Stimulated activated CD8-positive, alpha-beta memory T cell treated with anti-CD3 and anti-CD28 coated beads, Interleukin-15, amount 100 ng/mL, for 48 hours (primary cell): ENCODE results near the gene CACNG6.
A peak's percentile ranks its signal among the peaks of the same experiment; 100 is the strongest.

Experiments
- DNase-seq, 2 donors: peaks; one replicate each; pipeline ENCODE4 v3.0.0-alpha.2; 2020; ENCODE audit warnings: low read depth in 2 of 2

Gene CACNG6

DNA sequence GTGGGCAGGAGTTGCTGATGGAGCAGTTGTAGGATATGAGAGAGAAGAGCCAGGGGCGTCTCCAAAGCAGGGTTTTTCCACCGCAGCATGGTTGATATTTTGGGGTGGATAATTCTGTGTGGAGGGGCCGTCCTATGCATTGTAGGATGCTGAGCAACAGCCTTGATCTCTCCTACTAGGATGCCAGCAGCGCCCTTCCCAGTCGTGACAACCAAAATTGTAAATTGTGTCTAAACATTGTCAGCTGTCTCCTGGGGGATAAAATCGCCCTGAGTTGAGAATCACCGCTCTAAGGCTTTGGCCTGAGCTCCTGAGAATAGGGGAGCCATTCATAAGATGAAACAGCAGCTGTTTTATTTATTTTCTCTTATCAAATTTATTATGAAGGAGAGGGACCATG is 24.5 kb upstream of the CACNG6 start:
- DNase-seq = no peak

DNA sequence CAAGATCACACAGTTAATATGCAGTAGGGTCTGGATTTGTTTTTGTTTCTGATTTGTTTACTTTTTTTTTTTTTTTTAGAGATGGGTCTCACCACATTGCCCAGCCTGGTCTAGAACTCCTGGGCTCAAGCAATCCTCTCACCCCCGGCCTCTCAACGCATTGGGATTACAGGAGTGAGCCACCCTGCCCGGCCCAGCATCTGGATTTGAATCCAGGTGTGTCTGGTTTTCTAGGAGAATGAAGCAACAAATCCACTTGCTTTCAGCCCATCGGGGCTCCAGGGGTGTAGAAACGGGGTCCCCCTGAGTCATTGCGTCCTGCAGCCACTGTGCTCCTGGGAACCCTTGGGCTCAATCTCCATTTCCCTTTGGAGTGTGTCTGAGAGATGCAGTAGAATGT is 22.1 kb upstream of the CACNG6 start:
- no peak for DNase-seq

DNA sequence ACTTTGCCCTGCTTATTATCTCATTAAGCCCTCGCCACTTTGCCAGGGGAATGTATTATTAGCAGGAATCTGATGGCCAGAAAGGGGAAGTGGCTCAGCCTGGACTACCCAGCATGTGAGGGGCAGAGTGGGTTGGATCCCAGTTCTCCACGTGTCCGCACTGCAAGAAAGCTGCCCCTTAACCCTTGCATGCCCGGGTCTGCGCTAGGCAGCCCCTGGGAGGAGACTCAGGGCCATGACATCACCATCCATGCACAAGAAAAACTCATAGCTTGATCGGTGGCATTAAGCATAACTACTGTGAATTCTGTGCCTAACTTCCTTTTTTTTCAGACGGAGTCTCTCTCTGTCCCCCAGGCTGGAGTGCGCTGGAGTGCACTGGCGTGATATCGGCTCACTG is 19.8 kb upstream of the CACNG6 start:
- DNase-seq = no peak

DNA sequence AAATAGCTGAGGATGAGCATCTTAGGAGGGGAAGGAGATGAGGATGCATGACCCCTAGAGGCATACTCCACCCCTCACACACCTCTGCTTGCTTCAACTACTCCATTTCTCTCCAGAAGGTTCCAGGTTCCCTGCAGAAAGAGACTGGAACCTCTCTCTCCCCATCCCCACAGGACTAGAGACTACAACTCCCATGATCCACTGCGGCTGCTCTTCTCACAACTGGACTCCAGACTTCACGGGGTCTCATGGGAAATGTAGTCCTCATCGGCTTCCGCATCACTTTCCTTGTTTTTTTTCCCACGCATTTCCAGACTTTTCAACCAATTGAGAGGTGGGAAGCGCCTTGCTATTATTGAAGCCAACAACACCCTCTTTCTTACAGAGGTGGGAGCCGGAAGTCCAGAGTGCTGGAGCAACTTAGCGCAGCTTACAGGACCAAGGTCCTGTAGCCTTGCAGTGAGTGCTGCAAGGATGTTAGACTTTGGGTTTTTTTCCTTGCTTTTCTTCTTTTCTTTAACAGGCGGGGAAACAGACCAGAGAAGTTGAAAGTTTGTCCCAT is 13.9 kb upstream of the CACNG6 start:
- peak in 1 of 2 donors; percentile 23 for DNase-seq

DNA sequence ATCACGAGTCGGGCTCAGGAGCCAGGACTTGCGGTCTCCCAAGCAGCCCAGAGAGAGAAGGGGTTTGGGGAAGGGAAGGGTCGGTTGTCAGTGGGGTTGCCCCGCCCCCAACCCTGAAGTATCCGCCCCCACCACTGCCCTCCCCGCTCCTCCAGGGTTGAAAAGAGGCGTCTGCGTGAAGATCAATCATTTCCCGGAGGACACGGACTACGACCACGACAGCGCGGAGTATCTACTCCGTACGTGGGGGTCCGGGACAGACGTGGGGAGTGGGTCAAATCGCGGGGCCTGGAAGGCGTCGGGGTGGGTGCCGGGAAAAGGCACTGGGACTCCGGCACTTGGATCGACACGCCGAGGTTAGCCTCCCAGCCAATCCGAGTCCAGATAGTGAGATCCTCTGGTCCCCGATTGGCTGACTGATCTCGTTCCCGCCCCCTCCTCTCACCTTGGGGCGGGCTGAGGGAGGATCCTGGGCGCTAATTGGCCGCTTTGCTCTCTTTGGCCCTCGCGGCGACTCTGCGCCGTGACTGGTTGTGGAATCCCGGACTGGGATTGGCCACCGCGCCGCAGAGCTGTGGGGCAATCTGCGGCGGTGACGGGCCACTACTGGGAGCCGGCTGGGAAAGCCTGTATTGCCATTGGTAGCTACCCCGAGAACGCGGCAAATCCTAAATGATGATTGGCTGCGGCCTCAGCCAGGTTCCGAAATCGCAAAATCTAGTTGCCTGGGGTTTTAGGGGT is 13.3 kb upstream of the CACNG6 start:
- DNase-seq = peak in 1 of 2 donors; percentile 40

DNA sequence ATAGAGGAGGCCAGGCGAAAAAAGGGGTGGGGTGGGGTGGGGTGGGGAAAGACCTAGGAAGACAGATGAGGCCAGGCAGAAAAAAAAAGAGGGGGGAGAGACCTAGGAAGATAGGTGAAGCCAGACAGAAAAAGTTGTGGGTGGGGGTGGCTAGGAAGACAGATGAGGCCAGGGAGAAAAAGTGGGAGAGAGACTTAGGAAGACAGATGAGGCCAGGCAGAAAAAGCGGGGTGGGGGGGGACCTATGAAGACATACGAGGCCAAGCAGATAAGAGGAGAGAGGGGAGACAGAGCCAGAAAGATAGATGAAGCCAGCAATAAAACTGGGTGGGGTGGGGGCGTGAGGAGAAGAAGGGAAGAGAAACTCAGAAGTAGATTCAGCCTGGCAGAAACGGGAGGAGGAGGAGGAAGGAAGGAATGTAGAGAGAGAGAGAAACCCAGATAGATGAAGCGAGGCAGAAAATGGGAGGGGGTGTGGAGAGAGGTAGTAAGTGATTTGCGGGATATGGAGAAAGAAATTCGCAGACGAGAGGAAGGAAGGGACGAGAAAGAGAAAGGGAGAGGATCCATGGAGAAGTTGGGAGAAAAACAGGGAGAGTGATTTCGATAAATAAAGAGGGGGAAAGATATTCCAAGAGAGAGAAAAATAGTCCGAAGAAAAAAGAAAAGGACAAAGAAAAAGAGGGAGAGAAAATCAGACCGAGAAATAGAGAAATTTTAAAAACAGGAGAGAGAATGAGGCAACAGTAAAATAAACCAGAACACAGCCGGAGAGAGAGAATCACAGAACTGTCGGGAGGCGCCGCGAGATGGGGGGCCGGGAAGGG is 12.2 kb upstream of the CACNG6 start:
- DNase-seq = no peak

DNA sequence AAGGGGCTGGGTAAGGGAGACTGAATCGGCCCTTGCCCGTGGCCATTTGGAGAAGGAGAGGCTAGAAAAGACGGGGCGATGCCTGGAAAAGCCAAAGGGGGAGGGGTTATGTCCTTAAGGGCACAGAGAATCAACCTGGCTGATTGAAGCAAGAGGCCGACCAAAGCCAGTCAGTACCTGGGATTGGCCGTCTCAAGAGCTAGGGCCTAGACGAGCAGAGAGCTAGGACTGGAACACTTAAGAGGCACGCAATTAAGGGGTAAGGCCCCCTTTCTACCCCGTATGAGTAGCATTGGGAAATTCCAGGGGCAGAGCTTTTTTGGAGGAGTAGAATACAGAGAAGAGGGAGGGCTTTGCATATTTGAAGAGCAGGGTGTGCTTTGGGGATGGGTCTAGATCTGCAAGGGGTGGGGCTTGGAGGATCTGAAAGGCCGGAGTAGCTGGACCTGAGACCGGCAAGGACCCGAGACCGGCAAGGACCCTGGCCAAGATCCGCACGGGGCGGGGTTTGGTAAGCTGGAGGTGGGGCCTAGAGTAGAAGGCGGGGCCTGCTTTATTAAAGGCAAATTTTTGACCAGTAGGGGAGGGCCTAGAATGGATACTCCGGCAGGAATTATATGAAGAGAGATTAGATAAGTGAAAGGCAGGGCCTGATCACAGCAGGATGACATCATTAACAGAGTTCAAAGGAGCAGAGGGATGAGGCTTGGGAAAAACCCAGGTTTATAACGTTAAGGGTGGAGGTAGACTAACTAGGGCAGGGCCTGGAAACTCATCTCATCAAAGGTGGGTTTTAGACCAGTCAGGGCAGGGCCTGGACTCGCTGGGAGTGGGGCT is 10.7 kb upstream of the CACNG6 start:
- DNase-seq = no peak

DNA sequence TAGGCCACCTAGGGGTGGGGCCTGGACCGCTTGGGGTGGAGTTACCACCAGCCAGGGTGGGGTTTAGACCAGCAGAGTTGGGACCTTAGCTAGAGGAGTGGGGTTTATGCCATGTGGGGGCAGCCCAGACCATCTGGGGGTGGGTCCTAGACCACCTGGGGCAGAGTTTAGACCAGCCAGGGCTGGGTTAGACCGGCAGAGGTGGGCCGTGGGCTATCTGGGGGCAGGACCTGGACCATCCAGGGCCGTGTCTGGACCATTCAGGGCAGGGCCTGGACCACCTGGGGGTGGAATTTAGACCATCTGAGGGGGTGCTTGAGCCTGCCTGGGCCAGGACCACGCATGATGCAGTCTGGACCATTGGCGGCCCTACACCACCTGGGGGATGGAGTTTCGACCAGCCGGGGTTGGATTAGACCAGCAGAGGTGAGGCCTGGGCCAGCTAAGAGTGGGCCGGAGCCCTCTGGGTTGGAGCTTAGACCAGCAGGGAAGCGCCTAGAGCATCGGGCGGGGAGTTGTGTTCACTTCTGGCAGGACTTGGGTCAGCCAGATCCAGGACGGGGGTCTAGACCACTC is 10.0 kb upstream of the CACNG6 start:
- no peak for DNase-seq

DNA sequence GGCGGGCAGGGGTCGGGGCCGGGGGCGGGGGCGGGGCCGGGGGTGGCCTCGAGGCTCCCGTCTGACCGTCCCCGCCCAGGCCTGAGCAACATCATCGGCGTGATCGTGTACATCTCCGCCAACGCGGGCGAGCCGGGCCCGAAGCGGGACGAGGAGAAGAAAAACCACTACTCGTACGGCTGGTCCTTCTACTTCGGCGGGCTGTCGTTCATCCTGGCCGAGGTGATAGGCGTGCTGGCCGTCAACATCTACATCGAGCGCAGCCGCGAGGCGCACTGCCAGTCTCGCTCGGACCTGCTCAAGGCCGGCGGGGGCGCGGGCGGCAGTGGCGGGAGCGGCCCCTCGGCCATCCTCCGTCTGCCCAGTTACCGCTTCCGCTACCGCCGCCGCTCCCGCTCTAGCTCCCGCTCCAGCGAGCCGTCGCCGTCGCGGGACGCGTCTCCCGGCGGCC is 9.4 kb upstream of the CACNG6 start:
- no peak for DNase-seq

DNA sequence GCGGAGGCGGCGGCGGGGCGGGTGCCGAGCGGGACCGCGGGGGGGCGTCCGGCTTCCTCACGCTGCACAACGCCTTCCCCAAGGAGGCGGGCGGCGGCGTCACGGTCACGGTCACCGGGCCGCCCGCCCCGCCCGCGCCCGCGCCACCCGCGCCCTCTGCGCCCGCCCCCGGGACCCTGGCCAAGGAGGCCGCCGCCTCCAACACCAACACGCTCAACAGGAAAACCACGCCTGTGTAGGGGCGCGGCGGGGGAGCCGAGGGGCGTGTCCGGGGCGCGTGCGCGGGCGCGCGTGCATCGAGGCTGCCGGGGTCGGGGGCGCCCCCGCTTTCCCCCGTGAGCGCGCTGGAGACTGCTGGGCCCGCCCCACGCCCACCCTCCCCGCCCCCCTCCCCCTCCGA is 8.8 kb upstream of the CACNG6 start:
- DNase-seq = no peak

DNA sequence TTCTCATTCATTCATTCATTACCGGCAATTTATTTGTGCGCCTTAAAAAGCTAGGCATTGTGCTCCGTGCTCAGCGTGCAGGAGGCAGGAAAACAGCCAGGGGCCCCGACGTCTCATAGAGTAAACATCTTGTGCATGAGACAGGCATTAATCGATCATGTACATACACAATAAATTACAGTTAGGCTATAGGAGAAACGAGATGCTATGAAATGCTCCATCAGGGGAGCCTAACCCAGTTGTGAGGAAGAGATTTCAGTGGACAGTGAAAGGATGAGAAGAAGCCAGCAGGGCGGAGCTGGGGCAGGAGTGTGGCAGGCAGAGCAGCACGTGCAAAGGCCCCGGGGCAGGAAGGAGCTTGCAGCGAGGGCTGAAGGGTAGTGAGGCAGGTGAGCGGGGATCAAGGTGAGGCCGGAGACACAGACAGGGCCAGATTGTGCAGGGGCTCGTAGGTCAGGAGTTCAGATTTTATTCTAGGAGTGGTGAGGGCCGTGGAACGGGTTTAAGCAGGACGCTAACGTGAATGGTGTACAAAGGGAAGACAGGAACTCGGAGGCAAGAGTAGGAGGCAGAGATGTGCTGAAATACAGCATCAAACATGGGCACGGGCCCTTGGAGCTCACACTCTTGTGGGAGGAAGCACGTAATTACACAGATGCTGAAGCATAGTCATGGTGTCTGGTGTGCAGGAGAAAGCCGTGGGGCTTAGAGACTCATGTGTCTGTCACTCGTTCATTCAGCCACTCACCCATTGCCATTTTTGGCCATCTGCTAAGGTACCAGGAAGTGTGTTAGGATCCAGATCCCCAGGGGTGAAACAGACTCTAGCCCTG is 7.8 kb upstream of the CACNG6 start:
- DNase-seq = no peak

DNA sequence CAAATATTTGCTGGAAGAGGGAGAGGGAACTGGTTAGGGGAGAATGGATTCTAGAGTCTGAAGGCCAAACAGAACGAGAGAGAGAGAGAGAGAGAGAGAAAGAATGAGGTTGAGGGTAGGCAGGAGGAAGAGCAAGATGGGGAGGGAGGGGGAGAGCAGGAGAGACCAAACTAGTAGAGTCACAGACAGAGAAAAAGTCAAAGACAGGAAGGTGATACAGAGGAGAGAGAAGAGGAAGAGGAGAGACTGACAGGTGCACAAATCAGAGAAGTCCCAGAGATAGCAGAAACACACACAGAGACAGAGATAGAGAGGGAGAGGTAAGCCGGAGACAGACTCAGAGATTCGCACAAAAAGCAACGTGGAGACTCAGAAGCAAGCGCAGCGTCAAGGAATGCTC is 5.6 kb upstream of the CACNG6 start:
- DNase-seq = no peak

DNA sequence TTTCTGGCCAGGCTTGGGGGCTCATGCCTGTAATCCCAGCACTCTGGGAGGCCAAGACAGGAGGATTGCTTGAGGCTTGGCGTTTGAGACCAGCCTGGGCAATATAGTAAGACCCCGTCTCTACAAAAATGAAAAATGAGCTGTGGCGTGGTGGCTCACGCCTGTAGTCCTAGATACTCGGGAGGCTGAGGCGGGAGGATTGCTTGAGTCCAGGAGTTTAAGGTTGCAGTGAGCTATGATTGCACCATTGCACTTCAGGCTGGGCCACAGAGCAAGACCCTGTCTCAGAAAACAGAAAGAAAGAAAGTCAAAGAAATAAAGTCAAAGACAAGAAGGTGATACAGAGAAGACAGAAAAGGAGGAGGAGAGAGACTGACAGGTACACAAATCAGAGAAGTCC is 2.5 kb upstream of the CACNG6 start:
- no peak for DNase-seq

DNA sequence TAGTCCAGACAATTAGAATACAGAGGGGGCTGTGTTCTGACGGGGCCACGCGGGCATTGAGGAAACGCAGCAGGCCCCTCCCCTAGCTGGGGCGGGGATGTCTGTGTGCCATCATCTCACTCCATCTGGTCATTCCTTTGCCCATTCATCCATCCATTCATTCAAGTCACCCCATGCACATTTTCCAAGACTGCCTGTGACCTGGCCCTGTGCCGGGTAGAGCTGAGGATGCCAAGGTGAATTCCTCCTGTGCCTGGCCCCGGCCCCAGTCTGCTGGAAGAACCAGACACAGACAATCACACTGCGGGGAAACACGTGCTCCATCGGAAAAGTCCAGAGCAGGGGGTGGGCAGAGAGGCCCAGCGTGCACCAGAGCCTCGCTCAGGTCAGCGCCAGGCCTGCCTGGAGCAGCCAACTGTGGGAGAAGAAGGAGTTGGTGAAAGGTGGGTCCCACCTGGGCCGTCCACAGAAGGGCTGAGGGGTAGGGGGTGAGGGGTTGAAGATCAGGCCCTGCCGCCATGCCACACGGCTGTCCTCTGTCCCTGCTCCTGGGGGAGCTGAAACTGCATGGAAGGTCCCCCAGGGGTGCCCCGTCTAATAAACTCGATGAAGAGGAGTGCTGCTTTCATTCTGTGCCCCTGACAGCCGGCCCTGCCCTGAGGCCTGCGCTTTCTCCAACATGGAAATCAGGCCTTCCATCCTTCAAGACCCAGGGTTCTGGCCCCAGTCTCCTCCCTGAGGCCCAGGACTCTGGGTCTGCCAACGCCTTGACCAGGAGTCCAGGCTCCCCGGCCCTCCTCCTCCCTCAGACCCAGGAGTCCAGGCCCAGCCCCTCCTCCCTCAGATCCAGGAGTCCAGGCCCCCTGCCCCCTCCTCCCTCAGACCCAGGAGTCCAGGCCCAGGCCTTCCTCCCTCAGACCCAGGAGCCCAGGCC is 1.6 kb upstream of the CACNG6 start:
- DNase-seq = no peak

DNA sequence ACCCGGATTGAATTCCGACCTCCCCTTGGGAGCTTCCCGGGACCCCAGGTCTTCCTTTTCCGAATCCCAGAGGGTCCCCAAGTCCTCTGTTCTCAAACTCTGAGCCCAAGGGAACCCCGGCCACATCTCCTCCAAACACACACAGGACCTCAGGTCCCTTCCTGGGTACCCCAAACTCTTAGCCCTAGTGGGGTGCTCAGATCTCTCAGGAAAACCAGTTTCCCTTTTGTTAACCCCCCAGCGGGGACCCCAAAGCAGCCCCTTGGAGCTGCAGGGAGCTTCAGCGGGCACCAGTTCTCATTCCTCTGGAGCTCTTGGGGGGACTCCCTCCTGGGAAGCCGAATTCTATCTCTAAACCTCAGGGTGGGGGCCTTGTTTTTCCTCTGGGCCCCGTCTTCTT is 774 bp downstream of the CACNG6 start:
- DNase-seq = no peak

DNA sequence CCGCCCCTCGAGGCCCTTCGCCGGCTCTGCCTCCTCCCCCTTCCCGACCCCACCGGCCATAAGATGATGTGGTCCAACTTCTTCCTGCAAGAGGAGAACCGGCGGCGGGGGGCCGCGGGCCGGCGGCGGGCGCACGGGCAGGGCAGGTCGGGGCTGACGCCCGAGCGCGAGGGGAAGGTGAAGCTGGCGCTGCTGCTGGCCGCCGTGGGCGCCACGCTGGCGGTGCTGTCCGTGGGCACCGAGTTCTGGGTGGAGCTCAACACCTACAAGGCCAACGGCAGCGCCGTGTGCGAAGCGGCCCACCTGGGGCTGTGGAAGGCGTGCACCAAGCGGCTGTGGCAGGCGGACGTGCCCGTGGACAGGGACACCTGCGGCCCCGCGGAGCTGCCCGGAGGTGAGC is 1.4 kb downstream of the CACNG6 start:
- DNase-seq = no peak

DNA sequence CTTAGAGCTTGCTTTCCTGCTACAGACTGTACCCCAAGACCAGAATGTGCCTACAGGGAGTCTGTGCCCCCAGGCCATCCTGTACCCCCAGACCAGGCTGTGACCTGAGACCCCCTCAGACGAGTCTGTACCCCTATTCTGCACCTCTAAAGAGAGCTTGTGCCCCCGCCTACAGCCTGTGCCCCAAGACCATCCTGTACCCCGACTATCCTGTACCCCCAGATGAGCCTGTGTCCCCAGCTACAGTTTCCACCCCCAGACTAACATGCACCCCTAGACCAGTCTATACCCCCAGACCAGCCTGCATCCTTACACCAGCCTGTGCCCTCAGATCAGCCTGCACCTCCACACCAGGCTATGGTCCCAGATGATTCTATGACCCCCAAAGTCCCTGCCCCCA is 2.0 kb downstream of the CACNG6 start:
- no peak for DNase-seq

DNA sequence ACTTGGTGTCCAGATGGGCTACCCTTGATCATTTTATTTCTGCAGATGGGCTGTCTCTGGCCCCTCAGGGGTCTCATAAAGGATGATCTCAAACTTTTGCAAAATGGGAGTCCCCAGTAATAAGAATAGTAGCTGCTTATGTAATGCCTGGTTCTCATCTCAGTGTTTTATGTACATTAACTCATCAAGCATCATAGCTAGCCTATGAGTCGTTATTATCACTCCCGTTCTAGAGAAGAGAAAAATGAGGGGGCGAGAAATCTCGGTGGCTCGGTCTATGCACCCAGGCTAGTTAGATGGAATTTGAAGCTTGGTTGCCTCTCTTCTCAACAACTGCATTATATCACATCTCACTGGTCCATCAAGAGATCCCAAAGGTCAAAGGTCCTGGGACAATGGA is 3.4 kb downstream of the CACNG6 start:
- no peak for DNase-seq

DNA sequence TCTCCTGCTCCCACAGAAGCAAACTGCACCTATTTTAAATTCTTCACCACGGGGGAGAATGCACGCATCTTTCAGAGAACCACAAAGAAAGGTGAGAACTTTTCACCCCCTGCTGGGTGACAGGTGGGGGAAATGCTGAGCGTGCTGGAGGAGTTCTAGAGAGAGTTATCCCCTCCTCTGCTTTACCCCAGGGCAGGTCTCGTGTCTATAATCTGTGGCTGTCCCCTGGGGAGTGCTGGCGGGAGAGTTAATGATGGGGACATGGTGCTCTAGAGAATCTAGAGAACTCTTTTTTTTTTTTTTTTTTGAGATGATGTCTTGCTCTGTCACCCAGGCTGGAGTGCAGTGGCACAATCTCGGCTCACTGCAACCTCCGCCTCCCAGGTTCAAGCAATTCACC is 6.8 kb downstream of the CACNG6 start:
- DNase-seq = no peak

DNA sequence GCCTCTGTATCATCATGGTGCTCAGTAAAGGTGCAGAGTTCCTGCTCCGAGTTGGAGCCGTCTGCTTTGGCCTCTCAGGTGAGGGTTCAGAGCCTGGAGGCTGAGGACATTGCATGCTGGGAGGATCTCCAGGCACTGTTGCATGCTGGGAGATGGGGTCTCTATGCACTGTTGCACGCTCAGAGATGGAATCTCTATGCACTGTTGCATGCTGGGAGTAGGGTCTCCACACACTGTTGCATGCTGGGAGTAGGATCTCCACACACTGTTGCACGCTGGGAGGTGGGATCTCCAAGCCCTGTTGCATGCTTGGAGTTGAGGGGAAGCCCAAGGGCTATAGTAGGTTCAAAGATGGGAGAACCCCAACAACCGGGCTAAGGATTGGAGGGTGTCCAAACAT is 8.3 kb downstream of the CACNG6 start:
- DNase-seq = no peak
